GM19468 (cell line): ENCODE measurements around the gene KCNJ9.

Experiments used
- ATAC-seq: cut with Tn5 transposase; IDR thresholded peaks from one replicate; pipeline ENCODE4 v1.9.1; 2021; ENCODE audit warnings: mild to moderate bottlenecking, moderate library complexity, moderate number of reproducible peaks; ENCODE audit not compliant: unreplicated experiment; ENCODE audit errors: extremely low read depth

KCNJ9 gene

DNA sequence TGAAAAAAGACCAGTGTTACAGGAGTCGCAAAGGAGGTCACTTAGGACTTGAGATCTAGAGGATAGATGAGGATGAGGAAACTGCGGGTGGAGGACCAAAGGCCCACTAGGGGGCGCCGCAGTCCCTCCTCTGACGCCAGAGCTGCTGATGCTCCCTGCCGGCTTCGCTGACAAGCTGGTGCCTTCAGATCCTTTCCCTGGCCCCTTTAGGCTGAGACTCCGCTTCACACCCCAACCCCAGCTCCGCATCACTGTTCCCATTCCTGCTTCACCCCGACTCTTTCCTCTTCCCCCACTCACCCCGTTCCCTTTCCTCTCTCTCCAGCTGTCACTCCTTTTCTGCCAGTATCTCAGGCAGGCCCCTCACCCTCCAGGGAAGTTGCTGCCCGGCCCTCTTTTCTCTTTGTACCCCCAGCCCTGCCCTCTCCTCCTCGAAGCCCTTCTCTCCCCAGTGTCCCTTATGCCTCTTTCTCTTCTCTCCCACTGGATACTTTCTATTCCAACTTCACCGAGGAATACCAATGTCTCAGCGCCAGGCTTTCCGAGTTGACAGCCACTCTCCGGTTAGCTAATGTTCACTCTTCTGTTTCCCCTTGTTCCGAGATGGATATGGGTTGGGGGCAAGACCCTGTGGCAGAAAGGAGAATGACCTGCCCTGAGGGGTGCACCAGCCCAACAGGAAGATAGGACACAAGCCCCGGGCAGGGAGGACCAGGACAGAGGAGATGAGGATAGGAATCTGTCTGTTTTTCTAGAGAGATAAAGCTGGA, 4.5 kb downstream of the KCNJ9 start:
- ATAC-seq: no peak

DNA sequence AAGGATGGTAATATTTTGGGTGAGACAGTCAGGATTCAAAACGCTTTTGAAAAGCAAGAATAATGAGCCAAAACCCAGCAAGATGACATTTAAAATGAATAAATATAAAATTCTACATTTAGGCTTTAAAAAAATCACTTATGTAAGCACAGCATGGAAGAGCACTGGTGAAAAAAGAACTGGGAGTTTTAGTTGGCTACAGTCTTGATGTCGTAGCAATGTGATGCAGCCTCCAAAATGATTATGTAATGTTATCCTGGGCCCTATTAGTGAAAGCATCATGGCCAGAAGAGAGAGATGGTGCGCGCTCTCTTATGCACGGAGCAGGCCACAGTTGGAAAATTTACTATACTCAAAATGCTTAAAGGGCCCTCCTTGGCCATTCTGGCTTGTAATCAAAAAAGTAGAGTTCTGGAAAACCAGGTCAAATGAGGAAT, 5.1 kb downstream of the KCNJ9 start:
- ATAC-seq: no peak

- ATAC-seq: no peak
Measured at GRCh38 chr1:160087118-160087662, 5.9 kb downstream of the KCNJ9 start.

GRCh38 chr1:160089883-160090282, 8.5 kb downstream of the KCNJ9 start:
- ATAC-seq: no peak

- ATAC-seq: no peak
Measured at GRCh38 chr1:160090760-160091159, 9.4 kb downstream of the KCNJ9 start.

DNA sequence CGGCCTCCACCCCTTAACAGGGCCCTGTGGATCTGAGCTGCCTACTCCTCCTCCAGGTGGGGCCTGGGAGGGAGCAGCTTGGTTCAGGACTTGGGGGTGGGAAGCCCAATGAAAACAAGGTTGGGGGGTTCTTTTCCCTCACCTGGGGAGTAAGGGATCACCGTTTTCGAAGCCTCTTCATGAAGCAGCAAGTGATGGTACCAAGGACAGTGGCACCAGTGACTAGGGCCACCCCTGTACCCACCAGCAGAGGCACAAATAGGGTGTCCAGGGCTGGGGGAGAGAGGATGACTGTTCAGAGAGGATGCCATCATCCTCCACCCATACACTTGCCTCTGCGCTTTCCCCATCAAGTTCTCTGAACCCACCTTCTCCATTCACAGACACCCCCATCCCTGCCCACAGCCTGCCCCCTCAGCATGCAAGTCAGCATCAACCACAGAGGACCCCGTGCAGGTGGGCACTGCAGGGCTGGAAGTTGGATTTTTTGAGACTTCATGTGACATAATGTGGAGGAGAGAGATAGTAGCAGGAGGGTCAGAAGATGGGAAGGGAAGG, 10.4 kb downstream of the KCNJ9 start:
- no peak for ATAC-seq

DNA sequence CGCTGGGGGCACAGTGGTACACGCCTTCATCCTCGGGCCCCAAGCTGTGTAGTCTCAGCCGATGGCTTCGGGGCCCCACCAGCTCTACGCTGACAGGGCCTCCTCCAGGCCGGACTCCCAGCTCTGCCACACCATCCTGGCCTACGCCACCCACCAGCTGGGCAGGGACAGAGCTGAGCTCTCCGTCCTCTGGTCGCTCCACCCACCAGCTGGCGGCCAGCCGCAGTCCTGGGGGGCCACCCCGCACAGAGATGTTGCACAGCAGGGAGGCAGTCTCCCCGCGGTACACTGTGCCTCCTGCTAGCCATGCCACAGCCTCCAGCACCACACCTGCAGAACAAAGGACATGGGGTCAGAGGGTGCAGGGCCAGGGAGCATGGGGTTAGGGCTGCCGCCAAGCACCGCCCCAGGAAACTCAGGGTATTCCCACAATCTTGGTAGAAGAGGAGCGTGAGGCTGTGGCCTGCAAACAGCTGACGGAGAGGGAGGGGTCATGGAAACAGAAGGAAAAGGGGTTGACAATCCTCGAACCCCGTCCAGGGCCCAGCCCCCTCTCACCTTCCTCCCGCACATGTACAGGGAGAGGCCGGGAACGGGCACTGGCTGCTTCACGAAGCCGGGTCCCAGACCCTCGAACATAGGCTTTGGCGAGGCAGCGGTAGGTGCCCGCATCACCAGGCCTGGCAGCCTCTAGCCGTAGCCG, 11.2 kb downstream of the KCNJ9 start:
- ATAC-seq: no peak

GRCh38 chr1:160093069-160093395, 11.7 kb downstream of the KCNJ9 start:
- no peak for ATAC-seq

- ATAC-seq: no peak
Measured at GRCh38 chr1:160093624-160094290, 12.4 kb downstream of the KCNJ9 start.

GRCh38 chr1:160094291-160094625, 12.9 kb downstream of the KCNJ9 start:
- no peak for ATAC-seq

DNA sequence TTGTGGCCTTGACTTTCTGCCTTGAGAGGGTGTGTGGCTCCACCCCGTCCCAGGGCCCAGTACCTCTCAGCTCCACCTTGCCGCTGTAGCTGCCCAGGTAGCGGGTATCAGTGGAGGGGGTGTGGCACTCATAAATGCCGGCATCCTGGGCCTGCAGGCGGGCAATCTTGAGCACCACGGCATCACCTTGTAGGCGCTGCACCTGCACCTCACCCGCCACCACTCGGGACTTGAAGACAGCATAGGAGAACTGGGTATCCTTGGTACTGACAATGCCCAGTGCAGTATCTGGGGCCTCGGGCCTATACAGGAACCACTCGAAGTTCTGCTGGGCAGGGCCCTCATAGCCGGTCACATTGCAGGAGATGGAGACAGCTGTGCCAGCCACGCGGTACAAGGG, 13.5 kb downstream of the KCNJ9 start:
- ATAC-seq: no peak

GRCh38 chr1:160095382-160096105, 14.2 kb downstream of the KCNJ9 start:
- ATAC-seq: no peak

GRCh38 chr1:160096274-160097116, 15.2 kb downstream of the KCNJ9 start:
- ATAC-seq: no peak

DNA sequence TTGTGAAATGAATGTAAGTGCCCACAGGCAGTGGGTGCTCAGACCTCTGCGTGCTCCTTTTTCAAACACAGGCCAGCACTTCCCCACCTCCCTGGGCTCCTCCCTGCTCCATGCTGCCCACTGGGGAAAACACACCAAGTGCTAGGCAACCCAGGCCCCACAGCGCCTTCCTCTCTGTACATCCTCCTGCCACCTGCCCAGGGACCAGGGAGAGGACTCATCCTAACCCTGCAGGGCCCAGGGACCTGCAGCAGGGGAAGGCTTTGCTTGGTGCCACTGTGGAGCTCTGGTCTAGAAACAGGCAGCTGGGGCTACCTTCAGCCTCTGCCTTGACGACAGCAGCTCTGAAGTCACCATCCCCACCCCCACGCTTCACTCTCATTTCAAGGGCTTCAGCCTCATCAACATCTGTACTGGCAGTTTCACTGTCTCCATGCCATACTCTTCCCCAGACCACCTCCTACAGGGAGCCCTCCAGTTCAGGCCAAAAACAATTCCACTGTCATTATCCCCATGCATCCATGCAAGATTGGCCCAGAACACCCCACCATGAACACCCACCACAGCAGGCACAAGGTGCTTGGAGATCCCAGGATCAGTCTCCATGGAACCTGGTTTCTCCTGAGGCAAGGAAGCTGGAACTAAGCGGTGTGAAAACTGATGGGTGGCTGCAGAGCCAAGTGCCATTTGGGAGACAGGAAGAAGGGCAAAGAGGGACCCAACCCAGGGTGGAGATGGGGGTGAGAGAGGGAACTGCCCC, 16.0 kb downstream of the KCNJ9 start:
- no peak for ATAC-seq

GRCh38 chr1:160097911-160098851, 16.8 kb downstream of the KCNJ9 start, which contains the start of gene IGSF8:
Gene IGSF8 (minus strand): TSS chr1:160098619. CDS start chr1:160098472, 147 bp downstream.
- peak; percentile 22 for ATAC-seq

- ATAC-seq: peak; percentile 78
Measured at GRCh38 chr1:160098852-160099561, 17.7 kb downstream of the KCNJ9 start.
